Stimulated activated CD8-positive, alpha-beta memory T cell treated with anti-CD3 and anti-CD28 coated beads, Interleukin-4, amount 100 ng/mL, for 48 hours (primary cell): ENCODE data around the gene C17orf58.
"Not testable (repeated sequence)": the region's sequence is repeated elsewhere in the genome, so short reads cannot be mapped to it uniquely, and the experiment has no call there.

Experiments used
- DNase-seq: peaks from one replicate; pipeline ENCODE4 v3.0.0-alpha.2; 2020

The C17orf58 gene

GRCh38 chr17:67999291-67999911 is 3.1 kb upstream of the C17orf58 start:
- DNase-seq, result no peak

- peak; percentile 18 for DNase-seq
Measured at GRCh38 chr17:67998466-67998865, 2.2 kb upstream of the C17orf58 start.

GRCh38 chr17:67995570-67996263 is 552 bp downstream of the C17orf58 start:
- DNase-seq, result peak; percentile 55

- DNase-seq, result peak; percentile 22
Measured at GRCh38 chr17:67994817-67995569, 1.3 kb downstream of the C17orf58 start.

GRCh38 chr17:67993998-67994361 is 2.3 kb downstream of the C17orf58 start:
- no peak for DNase-seq

- peak; percentile 78 for DNase-seq
Measured at GRCh38 chr17:67993153-67993997, 2.9 kb downstream of the C17orf58 start.

- DNase-seq, result no peak
Measured at GRCh38 chr17:67992548-67993152, 3.6 kb downstream of the C17orf58 start.

GRCh38 chr17:67990909-67991308 is 5.4 kb downstream of the C17orf58 start:
- DNase-seq, result no peak

GRCh38 chr17:67983383-67983688 is 12.9 kb downstream of the C17orf58 start:
- no peak for DNase-seq

GRCh38 chr17:67982686-67983382 is 13.4 kb downstream of the C17orf58 start:
- DNase-seq, result no peak

GRCh38 chr17:67982034-67982640 is 14.1 kb downstream of the C17orf58 start:
- no peak for DNase-seq

GRCh38 chr17:67980883-67981282 is 15.4 kb downstream of the C17orf58 start:
- DNase-seq, result not testable (repeated sequence)

GRCh38 chr17:67980456-67980855 is 15.8 kb downstream of the C17orf58 start:
- no peak for DNase-seq

GRCh38 chr17:67976306-67976705 is 20.0 kb downstream of the C17orf58 start:
- DNase-seq, result not testable (repeated sequence)

- DNase-seq, result no peak
Measured at GRCh38 chr17:67974598-67975066, 21.6 kb downstream of the C17orf58 start.

GRCh38 chr17:67974185-67974584 is 22.1 kb downstream of the C17orf58 start:
- DNase-seq, result no peak

- DNase-seq, result no peak
Measured at GRCh38 chr17:67970783-67971182, 25.5 kb downstream of the C17orf58 start.

GRCh38 chr17:67963145-67963572 is 33.1 kb downstream of the C17orf58 start:
- DNase-seq, result peak; percentile 81

- not testable (repeated sequence) for DNase-seq
Measured at GRCh38 chr17:67962156-67962555, 34.1 kb downstream of the C17orf58 start.

GRCh38 chr17:67960276-67960675 is 36.0 kb downstream of the C17orf58 start:
- not testable (repeated sequence) for DNase-seq

GRCh38 chr17:67959510-67959909 is 36.8 kb downstream of the C17orf58 start:
- DNase-seq, result no peak
